H1 (cell line): ENCODE data around the gene PROM2.

ENCODE experiments used
- BACH1 ChIP-seq: IDR thresholded peaks from 2 replicates; pipeline ENCODE4 v1.6.1; 2012; ENCODE audit warnings: low read length, improper control_type of control experiment
- CHD2 ChIP-seq: IDR thresholded peaks from 2 replicates; pipeline ENCODE4 v1.6.1; 2012; ENCODE audit warnings: low read length, improper control_type of control experiment
- CTCF ChIP-seq, 3 experiments: IDR thresholded peaks; 1 replicate in 2 of 3; 2 replicates in 1 of 3; pipeline versions ENCODE4 v1.5.1 to v1.6.1; 2011; ENCODE audit warnings: low read length in 3 of 3, mild to moderate bottlenecking in 3 of 3, inconsistent platforms in 2 of 3, low read depth in 1 of 3, moderate library complexity in 1 of 3; ENCODE audit not compliant: insufficient read depth in 1 of 3; ENCODE audit errors: control extremely low read depth in 1 of 3
- EZH2 ChIP-seq: fragments of 200-600 bp; sonication (generic); IDR thresholded peaks from 2 replicates; pipeline ENCODE4 v1.7.1; 2012; ENCODE audit warnings: low read depth, mild to moderate bottlenecking, moderate library complexity, low read length, inconsistent platforms; ENCODE audit not compliant: severe bottlenecking
- POLR2A ChIP-seq, 2 experiments: IDR thresholded peaks; 1 replicate in 1 of 2; 2 replicates in 1 of 2; pipeline ENCODE4 v1.6.1; 2011; ENCODE audit warnings: low read depth in 2 of 2, low read length in 2 of 2, mild to moderate bottlenecking in 2 of 2; ENCODE audit errors: control extremely low read depth in 1 of 2
- POLR2AphosphoS5 ChIP-seq: IDR thresholded peaks from 2 replicates; pipeline ENCODE4 v1.6.1; 2011; ENCODE audit warnings: low read depth, low read length

- TF ChIP-seq CTCF (IDR thresholded peaks at IDR 0.05; ENCODE audit: control extremely low read depth in 1 of 3, insufficient read depth in 1 of 3, low read depth in 1 of 3, low read length in 3 of 3) (no peak), POLR2AphosphoS5 (no peak), CHD2 (no peak), BACH1 (no peak), POLR2A (IDR thresholded peaks at IDR 0.05; ENCODE audit: control extremely low read depth in 1 of 2, low read depth in 2 of 2, low read length in 2 of 2) (no peak), EZH2 (no peak)
These were observed 13.9 kb upstream of the PROM2 start for GRCh38 chr2:95260028-95261023.
